Lower lobe of right lung (tissue), 2 donors: ENCODE results near the gene CRTC3. TPM values are rescaled to one million over a fixed set of nuclear protein-coding genes. Genes with fewer than 3 reads are reported as not detected.
A peak's percentile ranks its signal among the peaks of the same experiment; 100 is the strongest.

Source experiments
- ATAC-seq, 2 donors: fragments of 200-7000 bp; cut with Tn5 transposase; one replicate each; pipeline ENCODE4 v1.9.1; 2020 to 2022; ENCODE audit warnings: mild to moderate bottlenecking in 2 of 2, moderate library complexity in 2 of 2
- DNase-seq: peaks from one replicate; pipeline ENCODE4 v3.0.0-alpha.2; 2020
- H3K27ac ChIP-seq: fragments of 200-600 bp; one replicate; pipeline ENCODE4 v1.8.0; 2022
- H3K27me3 ChIP-seq: fragments of 200-600 bp; one replicate; pipeline ENCODE4 v1.8.0; 2022; ENCODE audit warnings: low read depth
- H3K36me3 ChIP-seq: fragments of 200-600 bp; one replicate; pipeline ENCODE4 v1.8.0; 2022; ENCODE audit warnings: mild to moderate bottlenecking
- H3K4me1 ChIP-seq: fragments of 200-600 bp; one replicate; pipeline ENCODE4 v1.8.0; 2022
- H3K4me3 ChIP-seq: fragments of 200-600 bp; one replicate; pipeline ENCODE4 v1.8.0; 2022; ENCODE audit warnings: mild to moderate bottlenecking
- H3K9me3 ChIP-seq: fragments of 200-600 bp; one replicate; pipeline ENCODE4 v1.8.0; 2022
- CTCF ChIP-seq: fragments of 200-600 bp; IDR thresholded peaks from one replicate; pipeline ENCODE4 v1.8.0; 2022; ENCODE audit warnings: antibody characterized with exemption, mild to moderate bottlenecking
- intact Hi-C: fragments of 100-400 bp; cut with DNase I; formaldehyde crosslinking; loops from one replicate; pipeline ENCODE4 v1.11.0; 2022
- total RNA-seq: library from RNA; stranded (reverse); fragmentation: NEBNext Ultra II Directional; extraction: Animal tissue kit (Norgen Biotek cat#: 25700); gene quantifications from one replicate; pipeline ENCODE4 v1.2.1, GENCODE V29; 2021
- donor health status: DM: no; HTN: yes; CAD: no; lungs with severe emphysema.

Gene CRTC3
- total RNA-seq, 1 donor from 2014 or later = 40.6 TPM

GRCh38 chr15:90598679-90599078 lies 69.0 kb downstream of the CRTC3 start:
- intact Hi-C loops = no loop called here
- H3K27ac ChIP-seq = peak overlapping the region; percentile 83
- H3K4me3 ChIP-seq = no peak overlapping the region
- no peaks in the 10 kb centered on the region for H3K27me3 ChIP-seq
- peaks cover 61% of the 10 kb centered on the region for H3K4me1 ChIP-seq
- DNase-seq (no peak), ATAC-seq (no peak)
- TF ChIP-seq CTCF = no peak
- H3K36me3 ChIP-seq = peaks cover 17% of the 10 kb centered on the region
- H3K9me3 ChIP-seq = no peaks in the 10 kb centered on the region

- TF ChIP-seq CTCF = no peak
- Histone ChIP-seq H3K27me3 (no peaks in the 10 kb centered on the region), H3K4me3 (no peak overlapping the region), H3K27ac (peak overlapping the region; percentile 83), H3K36me3 (peaks cover 17% of the 10 kb centered on the region), H3K4me1 (peaks cover 56% of the 10 kb centered on the region), H3K9me3 (no peaks in the 10 kb centered on the region)
- DNase-seq = no peak
- no peak for ATAC-seq
- intact Hi-C loops = no loop called here
Measured at GRCh38 chr15:90599116-90599515, 69.4 kb downstream of the CRTC3 start.

- no peaks in the 10 kb centered on the region for H3K9me3 ChIP-seq
- H3K4me1 ChIP-seq = peaks cover 51% of the 10 kb centered on the region
- H3K27ac ChIP-seq = no peak overlapping the region
- peaks cover 21% of the 10 kb centered on the region for H3K36me3 ChIP-seq
- DNase-seq (no peak), ATAC-seq (no peak)
- H3K27me3 ChIP-seq = no peaks in the 10 kb centered on the region
- no peak for TF ChIP-seq CTCF
- intact Hi-C loops = no loop called here
- H3K4me3 ChIP-seq = no peak overlapping the region
Measured at GRCh38 chr15:90599644-90600043, 69.9 kb downstream of the CRTC3 start.

- no peak for DNase-seq
- Histone ChIP-seq H3K36me3 (peaks cover 33% of the 10 kb centered on the region), H3K4me1 (peaks cover 38% of the 10 kb centered on the region), H3K27me3 (no peaks in the 10 kb centered on the region), H3K9me3 (no peaks in the 10 kb centered on the region), H3K4me3 (no peak overlapping the region), H3K27ac (no peak overlapping the region)
- intact Hi-C loops = no loop called here
- no peak for TF ChIP-seq CTCF
- no peak for ATAC-seq
Measured at GRCh38 chr15:90600954-90601353, 71.2 kb downstream of the CRTC3 start.

GRCh38 chr15:90603893-90604292 lies 74.2 kb downstream of the CRTC3 start:
- ATAC-seq = peak; percentile 60 to 65
- peak; percentile 56 for TF ChIP-seq CTCF
- no peak overlapping the region for H3K4me3 ChIP-seq
- H3K27me3 ChIP-seq = no peaks in the 10 kb centered on the region
- H3K27ac ChIP-seq = no peak overlapping the region
- DNase-seq = peak; percentile 69
- H3K4me1 ChIP-seq = peaks cover 16% of the 10 kb centered on the region
- intact Hi-C loops = no loop called here
- peaks cover 57% of the 10 kb centered on the region for H3K36me3 ChIP-seq
- no peaks in the 10 kb centered on the region for H3K9me3 ChIP-seq

- DNase-seq = no peak
- intact Hi-C loops = no loop called here
- H3K27me3 ChIP-seq = no peaks in the 10 kb centered on the region
- no peak overlapping the region for H3K27ac ChIP-seq
- H3K4me1 ChIP-seq = peaks cover 18% of the 10 kb centered on the region
- H3K4me3 ChIP-seq = no peak overlapping the region
- no peak for TF ChIP-seq CTCF
- H3K36me3 ChIP-seq = peaks cover 59% of the 10 kb centered on the region
- no peak for ATAC-seq
- H3K9me3 ChIP-seq = no peaks in the 10 kb centered on the region
Measured at GRCh38 chr15:90606641-90607040, 76.9 kb downstream of the CRTC3 start.
